GM11168 (cell line): ENCODE results near the gene ADGRD2.

Experiments
- in situ Hi-C: fragments of 300-500 bp; cut with MboI; formaldehyde crosslinking; loops from one replicate; pipeline ENCODE4 v1.12.0; 2022; ENCODE audit warnings: low sequenced_read_pairs; ENCODE audit not compliant: unreplicated experiment

ADGRD2 gene

GRCh38 chr9:124493794-124494479, 43.7 kb downstream of the ADGRD2 start:
- in situ Hi-C loops, result no loop called here

DNA sequence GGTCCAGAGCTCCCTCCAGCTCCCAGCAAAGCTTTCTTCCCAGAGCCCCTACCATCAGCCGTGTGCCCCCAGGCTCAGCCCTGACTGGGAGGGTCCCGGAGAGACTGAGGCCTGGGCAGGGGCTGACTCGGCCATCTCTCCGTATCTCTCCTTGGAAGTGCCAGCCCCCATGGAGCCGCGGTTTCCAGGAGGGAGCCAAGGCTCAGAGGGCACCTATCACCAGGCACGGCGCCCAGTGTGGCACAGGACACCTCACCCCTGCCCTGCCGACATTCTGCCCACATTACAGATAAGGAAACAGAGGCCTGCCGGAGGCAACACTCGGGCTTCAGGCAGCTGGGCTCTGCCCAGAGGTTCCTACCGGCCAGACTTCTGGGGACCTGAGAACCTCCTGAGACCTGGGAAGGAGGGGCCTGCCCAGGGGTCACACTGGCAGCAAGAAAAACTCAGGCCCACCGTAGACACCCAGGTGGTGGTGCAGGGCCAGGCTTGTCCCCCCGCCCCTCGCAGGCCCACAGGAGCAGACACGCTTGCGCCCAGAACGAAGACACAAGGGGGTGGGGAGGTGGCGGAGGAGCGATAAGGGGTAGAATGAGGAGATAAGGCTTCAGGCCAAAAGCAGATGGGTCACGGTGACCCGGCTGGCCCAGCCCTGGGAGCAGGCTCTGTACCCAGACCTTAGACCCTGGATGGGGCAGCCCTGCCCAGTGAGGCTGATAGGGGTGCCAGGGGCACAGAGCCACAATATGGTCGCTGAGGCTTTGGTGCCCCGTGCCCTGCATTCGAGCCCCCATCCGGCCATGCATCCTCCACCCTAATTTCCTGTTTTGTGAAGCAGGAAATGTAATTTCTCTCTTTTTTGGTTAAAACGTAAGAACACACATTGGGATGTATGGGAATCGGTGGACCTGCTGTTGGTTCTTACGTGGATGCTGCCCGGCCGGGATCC, 45.1 kb downstream of the ADGRD2 start:
- in situ Hi-C loops, result no loop called here

DNA sequence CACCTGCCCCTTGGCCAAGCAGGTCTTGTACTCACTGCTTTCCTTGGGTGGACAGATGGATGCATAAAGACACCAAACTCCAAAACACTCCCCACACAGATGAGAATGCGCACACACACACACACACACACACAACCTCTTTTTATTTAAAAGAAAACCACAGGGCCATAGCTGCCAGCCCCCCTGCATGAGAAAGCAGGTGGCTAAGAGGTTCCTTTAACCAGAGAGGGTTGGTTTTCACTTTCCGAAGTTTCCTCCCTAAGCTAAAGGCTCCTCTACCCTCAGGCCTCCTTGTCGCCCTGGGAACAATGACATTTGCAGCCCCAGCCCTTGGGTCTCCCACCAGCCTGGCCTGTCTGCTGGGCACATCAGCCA, 45.8 kb downstream of the ADGRD2 start:
- in situ Hi-C loops, result no loop called here

DNA sequence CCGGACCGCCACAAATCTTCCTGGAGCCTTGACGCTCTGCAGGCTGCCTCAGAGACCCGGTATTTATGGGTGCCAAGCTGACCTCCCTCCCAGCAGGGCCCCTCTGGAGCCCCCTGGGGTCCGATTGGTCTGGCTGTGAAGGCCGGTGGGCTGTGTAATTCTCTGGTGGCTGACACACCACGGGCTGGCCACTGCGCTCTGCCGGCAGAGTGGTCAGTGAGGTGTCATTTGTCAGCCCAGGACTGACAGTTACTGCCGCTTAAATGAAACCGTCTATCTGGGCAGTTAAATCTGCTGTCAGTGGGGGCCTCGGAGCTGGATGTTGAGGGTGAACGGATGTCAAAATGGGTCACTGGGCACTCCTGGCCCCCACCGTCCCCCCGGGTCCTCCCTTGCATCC, 46.2 kb downstream of the ADGRD2 start:
- in situ Hi-C loops, result no loop called here

DNA sequence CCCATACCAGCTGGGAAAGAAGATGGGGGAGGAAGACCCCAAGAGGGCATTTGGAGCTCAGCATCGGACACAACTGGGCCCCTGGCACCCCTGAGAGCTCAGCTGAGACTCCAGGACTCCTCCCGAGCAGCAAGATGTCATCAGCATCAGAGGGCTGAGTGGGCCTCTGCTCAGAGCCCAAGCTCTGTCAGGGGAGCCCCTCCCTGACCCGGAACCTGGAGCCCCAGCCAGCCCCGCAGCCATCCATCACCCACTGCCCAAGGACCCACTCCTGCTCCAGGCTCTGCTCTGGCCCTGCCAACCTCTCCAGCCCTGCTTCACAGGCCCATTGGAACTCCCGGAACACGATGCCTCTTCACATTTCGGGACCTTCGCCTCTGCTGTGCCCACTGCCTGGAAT, 47.2 kb downstream of the ADGRD2 start:
- in situ Hi-C loops, result no loop called here

- in situ Hi-C loops, result no loop called here
Observed at GRCh38 chr9:124498040-124498439, 47.8 kb downstream of the ADGRD2 start.

DNA sequence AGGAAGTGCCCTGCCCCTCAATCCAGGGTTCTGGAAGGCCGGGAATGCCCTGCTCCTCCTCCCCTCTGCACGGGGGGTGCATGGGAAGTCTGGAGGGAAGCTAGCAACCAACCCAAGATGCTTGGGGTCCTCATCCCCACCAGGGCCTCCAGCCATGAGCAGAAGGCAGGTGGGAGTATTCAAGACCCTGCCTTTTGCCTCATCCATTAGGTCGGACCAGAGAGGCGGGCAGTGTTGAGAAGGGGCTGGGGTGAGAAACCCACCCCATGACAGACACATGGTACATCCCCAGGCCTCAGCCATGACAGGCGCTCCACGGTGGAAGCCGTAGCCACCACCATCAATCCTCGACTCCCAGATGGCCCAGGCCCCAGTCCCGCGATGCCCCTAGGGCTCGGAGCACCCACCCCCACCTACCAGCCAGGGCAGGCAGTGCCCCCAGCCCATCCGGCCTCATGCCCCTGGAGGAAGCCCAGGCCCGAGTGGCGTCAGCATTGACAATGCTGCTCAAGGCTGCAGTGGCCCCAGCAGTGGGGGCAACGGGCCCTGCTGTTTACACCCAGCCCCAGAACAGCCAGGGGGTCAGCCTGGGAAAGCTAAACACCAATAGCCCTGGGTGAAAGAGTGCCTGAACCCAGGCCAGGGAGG, 48.4 kb downstream of the ADGRD2 start:
- in situ Hi-C loops, result no loop called here

DNA sequence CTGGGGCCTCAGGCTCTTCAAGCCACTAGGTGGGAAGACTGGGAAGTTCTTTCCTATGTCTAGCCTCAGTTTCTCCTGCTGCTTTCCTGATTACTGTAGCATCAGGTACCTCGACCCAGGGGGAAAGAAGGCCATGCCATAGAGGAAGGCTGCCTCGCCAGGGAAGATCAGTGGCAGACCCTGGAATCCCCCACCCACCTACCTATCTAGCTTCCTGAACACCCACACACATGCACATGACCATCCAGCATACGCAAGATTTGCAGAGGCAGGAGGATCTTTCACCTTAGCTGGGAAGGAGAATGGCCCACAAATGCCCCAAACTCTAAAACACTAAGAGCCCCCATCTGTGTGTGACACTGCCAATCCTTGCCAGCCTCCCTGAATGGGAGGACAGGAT, 49.0 kb downstream of the ADGRD2 start:
- in situ Hi-C loops, result no loop called here

DNA sequence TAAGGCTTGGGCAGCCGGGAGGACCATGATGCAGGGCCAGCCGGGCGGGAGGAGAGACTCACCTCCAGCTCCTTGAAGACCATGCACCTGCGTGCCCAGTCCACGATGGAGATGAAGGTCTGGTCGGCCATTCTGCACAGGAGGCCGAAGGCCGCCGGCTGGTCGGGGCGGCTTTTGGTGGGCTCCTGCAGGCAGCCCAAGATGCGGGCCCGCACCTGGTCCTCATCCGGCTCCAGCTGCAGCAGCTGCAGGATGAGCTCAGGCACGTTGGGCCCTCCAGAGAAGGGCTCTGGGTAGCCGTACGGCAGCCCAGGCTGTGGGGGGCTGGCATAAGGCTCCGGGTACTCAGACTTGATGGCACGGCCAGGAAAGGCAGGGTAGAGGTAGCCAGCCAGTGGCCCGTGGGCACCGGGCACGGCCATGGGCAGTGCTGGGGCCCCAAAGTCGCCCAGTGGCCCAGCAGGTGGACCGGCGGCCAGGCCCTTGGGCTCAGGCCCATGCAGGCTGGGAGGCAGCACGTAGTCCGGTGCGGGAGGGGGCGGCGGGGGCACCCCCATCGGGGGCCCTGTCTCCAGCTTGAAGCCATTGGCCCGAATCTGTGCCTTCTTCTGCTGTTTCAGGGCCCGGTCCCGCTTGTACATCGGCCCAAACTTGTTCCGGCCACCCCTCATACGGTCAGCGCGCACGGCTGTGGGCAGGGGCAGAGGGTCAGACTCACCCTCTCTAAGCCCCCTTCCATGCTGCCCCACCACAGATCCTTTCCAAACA, 50.0 kb downstream of the ADGRD2 start:
- in situ Hi-C loops, result no loop called here

GRCh38 chr9:124500796-124501611, 50.8 kb downstream of the ADGRD2 start:
- in situ Hi-C loops, result no loop called here

GRCh38 chr9:124501771-124502320, 51.6 kb downstream of the ADGRD2 start:
- in situ Hi-C loops, result no loop called here

- in situ Hi-C loops, result no loop called here
Observed at GRCh38 chr9:124502711-124503702, 52.8 kb downstream of the ADGRD2 start.

DNA sequence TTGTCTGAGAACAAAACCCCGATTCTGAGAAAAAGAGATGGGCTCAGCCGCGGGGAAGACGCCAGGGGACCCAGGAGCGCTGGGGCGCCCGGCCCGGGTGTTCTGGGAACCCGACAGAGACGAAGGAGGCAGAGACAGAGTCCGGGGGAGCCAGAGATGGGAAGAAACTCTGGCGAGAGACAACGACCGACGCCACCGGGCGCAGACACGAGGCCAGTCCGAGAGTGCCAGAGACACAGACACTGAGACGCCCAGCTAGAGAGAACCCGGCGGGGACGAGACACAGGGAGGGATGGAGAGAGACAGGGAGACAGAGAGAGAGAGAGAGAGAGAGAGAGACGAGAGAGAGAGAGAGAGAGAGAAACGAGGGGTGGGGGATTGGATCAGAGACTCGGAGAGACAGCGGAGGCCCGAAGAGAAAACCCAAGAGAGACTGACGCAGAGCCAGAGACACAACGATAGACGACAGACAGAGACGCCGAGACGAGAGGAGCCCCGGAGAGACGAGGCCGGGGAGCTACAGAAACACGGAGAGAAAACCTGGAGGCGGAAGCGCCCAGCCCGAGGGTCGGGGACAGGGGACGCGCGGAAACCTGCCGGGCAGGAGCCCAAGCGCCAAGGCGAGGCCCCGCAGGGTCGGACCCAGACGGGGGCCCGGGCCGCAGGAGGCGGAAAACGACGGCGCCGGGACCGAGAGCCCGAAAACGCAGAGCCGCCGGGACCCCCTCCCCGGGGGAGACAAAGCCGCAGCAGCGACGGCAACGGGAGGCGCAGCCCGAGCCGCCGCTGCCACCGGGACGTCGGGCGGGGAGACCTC, 53.7 kb downstream of the ADGRD2 start:
- in situ Hi-C loops, result no loop called here

GRCh38 chr9:124504530-124505005, 54.3 kb downstream of the ADGRD2 start:
- in situ Hi-C loops, result no loop called here

- in situ Hi-C loops, result no loop called here
Observed at GRCh38 chr9:124505006-124505900, 55.0 kb downstream of the ADGRD2 start.

GRCh38 chr9:124505901-124506346, 55.7 kb downstream of the ADGRD2 start:
- in situ Hi-C loops, result no loop called here
